NCI-H1694 treated with DMSO at 0.1 percent for 48 hours (cell line): ENCODE results near the gene CAPRIN2.

Experiments used
- DNase-seq: peaks from one replicate; lab custom pipeline; 2025; lab: John Stamatoyannopoulos, UW

The CAPRIN2 gene

GRCh38 chr12:30700216-30700900 is 54.4 kb downstream of the CAPRIN2 start:
- DNase-seq: peak; percentile 18

- no peak for DNase-seq
These were observed 56.4 kb downstream of the CAPRIN2 start for GRCh38 chr12:30698346-30698745.

- DNase-seq: no peak
These were observed 57.8 kb downstream of the CAPRIN2 start for GRCh38 chr12:30696943-30697342.

- no peak for DNase-seq
These were observed 58.3 kb downstream of the CAPRIN2 start for GRCh38 chr12:30696486-30696885.

- no peak for DNase-seq
These were observed 58.7 kb downstream of the CAPRIN2 start for GRCh38 chr12:30696103-30696408.

- peak; percentile 97 for DNase-seq
These were observed 59.3 kb downstream of the CAPRIN2 start, which contains the start of gene IPO8 for GRCh38 chr12:30695199-30696102. Gene IPO8 (minus strand): TSS chr12:30695869. CDS start chr12:30695647, 222 bp downstream.

- DNase-seq: no peak
These were observed 60.1 kb downstream of the CAPRIN2 start for GRCh38 chr12:30694412-30695198.

GRCh38 chr12:30692470-30692869 is 62.3 kb downstream of the CAPRIN2 start:
- DNase-seq: no peak

GRCh38 chr12:30691122-30691879 is 63.5 kb downstream of the CAPRIN2 start:
- no peak for DNase-seq

GRCh38 chr12:30687265-30687986 is 67.3 kb downstream of the CAPRIN2 start:
- DNase-seq: no peak

GRCh38 chr12:30679241-30679640 is 75.5 kb downstream of the CAPRIN2 start:
- no peak for DNase-seq

GRCh38 chr12:30678221-30678620 is 76.5 kb downstream of the CAPRIN2 start:
- DNase-seq: no peak

GRCh38 chr12:30661210-30661609 is 93.5 kb downstream of the CAPRIN2 start:
- DNase-seq: no peak
